Measurements from ENCODE around the gene CNPY1.

DNA sequence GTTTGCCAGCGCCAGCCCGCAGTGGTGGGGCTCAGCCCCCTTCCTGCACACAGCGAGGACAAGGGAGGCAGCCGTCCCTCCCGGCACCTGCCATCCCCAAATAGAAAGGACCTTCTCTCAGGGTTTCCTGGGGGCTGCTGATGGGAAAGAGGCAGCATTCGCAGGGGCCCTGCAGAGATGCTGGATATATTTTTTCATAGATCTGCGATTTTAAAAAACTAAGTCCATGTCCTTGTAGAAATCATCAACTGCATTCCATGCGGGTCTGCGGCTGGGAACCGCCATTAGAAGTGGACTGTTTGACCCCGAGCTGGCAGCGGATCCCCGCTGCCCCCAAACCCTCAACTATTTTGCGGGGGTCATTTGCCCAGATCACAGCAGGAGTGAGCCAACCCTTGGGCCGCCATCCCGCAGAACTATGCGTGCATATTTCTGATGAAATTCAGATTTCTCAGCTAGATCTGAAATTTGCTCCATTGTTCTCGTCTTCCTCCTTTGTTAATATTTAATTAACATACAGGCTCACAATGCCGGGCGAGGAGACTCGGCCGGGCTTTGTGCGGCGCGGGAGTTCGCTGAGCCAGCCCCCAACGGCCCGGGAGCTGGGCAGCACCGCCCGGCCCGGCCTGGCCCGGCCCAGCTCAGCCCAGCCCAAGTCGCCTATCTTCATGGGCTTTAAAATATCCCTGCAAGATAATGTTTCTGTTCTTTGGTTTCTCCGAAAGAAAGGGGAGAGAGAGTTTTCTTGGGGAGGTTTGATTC is 86.5 kb downstream of the CNPY1 start:
- TF ChIP-seq EZH2 (IDR thresholded peaks at IDR 0.05; ENCODE audit: borderline replicate concordance, insufficient read depth, low read depth, low read length, poor library complexity, severe bottlenecking), result no peak
- TF ChIP-seq, protein P1, sequence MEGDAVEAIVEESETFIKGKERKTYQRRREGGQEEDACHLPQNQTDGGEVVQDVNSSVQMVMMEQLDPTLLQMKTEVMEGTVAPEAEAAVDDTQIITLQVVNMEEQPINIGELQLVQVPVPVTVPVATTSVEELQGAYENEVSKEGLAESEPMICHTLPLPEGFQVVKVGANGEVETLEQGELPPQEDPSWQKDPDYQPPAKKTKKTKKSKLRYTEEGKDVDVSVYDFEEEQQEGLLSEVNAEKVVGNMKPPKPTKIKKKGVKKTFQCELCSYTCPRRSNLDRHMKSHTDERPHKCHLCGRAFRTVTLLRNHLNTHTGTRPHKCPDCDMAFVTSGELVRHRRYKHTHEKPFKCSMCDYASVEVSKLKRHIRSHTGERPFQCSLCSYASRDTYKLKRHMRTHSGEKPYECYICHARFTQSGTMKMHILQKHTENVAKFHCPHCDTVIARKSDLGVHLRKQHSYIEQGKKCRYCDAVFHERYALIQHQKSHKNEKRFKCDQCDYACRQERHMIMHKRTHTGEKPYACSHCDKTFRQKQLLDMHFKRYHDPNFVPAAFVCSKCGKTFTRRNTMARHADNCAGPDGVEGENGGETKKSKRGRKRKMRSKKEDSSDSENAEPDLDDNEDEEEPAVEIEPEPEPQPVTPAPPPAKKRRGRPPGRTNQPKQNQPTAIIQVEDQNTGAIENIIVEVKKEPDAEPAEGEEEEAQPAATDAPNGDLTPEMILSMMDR (IDR thresholded peaks at IDR 0.05), result no peak
